HCEC 1CT (cell line): Measurements from ENCODE around the gene RSBN1.
A peak's percentile ranks its signal among the peaks of the same experiment; 100 is the strongest.
"Not testable (repeated sequence)": the region's sequence is repeated elsewhere in the genome, so short reads cannot be mapped to it uniquely, and the experiment has no call there.

ENCODE experiments used
- DNase-seq: peaks from one replicate; pipeline ENCODE4 v3.0.0-alpha.2; 2017

Gene RSBN1

DNA sequence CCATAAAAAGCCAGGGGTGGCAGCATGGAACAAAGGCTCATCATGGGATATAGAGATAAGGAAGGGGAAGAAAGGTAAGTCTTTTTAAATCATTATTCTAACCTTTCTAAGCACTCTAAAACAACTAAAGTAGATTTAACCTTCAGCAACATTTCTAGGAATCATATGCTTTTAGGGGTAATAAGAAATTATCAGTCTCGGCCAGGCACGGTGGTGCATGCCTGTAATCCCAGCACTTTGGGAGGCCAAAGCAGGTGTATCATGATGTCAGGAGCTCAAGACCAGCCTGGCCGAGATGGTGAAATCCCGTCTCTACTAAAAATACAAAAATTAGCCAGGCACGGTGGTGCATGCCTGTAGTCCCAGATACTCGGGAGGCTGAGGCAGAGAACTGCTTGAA is 32.7 kb downstream of the RSBN1 start:
- no peak for DNase-seq

- DNase-seq: no peak
These were observed 34.7 kb downstream of the RSBN1 start for GRCh38 chr1:113777561-113777960.

DNA sequence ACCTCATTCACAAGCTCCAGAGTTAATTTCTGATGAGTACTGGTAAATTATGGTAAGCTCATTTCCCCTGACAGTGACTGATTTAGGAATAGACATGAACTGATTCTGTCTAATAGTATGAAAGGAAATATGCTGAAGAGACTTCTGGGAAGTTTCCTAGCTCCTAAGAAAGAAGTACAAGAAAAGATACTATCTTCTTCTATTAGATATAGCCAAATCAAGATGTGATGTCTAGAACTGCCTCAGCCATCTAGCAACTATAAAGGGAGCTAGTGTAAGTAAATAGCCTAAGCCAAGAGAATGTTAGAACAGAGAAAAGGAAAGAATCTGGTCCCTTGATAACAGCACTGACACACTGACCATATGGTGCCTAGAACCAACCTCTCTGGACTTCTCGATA is 42.2 kb downstream of the RSBN1 start:
- DNase-seq: no peak

DNA sequence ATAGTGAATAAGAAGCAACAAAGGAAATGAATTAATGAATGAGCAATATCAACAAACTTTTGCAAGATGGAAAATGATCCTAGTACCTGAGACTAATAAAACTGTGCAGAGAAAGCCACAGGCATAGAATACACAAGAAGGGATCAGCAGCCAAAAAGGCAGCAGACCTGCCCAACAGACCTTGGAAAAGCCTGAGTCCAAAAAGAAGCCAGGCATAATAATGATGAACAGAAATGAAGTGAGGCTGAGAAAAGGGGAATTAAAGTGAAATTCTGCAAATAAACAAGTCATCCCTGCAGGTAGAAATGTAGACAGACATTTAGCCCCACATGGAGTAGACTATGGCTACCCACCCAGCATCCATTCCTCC is 42.7 kb downstream of the RSBN1 start:
- DNase-seq: no peak

DNA sequence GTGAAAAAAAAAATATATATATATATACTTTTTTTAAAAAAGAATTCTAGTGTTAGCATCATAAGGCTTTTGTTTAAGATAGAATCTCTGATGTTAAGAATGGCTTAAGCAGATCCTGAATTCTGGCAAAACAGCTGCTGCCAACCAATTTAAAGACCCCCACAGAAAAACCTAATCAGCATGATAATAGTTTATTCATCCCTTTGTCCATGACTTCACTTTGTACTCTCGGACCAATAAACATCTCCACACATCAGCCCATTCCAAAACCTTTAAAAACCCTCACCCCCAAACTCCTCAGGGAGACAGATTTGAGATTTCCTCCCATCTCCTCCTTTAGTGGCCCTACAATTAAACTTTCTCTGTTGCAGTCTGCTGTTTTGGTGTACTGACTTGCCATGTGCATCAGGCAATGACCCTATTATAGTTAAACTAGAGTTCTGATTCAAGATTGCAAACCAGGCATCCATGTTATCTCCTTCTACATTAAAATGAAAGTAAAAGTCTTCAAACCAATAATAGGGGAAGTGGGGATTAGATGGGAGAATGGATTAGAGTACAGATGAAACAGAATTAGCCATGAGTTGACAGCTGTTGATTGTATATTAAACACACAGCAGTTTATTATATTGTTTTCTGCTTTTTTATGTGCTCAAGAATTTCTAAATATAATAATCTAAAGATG is 43.2 kb downstream of the RSBN1 start:
- no peak for DNase-seq

GRCh38 chr1:113765306-113766230 is 46.7 kb downstream of the RSBN1 start:
- DNase-seq: no peak

- DNase-seq: no peak
These were observed 48.6 kb downstream of the RSBN1 start for GRCh38 chr1:113763661-113764060.

- DNase-seq: no peak
These were observed 50.3 kb downstream of the RSBN1 start for GRCh38 chr1:113761937-113762336.

DNA sequence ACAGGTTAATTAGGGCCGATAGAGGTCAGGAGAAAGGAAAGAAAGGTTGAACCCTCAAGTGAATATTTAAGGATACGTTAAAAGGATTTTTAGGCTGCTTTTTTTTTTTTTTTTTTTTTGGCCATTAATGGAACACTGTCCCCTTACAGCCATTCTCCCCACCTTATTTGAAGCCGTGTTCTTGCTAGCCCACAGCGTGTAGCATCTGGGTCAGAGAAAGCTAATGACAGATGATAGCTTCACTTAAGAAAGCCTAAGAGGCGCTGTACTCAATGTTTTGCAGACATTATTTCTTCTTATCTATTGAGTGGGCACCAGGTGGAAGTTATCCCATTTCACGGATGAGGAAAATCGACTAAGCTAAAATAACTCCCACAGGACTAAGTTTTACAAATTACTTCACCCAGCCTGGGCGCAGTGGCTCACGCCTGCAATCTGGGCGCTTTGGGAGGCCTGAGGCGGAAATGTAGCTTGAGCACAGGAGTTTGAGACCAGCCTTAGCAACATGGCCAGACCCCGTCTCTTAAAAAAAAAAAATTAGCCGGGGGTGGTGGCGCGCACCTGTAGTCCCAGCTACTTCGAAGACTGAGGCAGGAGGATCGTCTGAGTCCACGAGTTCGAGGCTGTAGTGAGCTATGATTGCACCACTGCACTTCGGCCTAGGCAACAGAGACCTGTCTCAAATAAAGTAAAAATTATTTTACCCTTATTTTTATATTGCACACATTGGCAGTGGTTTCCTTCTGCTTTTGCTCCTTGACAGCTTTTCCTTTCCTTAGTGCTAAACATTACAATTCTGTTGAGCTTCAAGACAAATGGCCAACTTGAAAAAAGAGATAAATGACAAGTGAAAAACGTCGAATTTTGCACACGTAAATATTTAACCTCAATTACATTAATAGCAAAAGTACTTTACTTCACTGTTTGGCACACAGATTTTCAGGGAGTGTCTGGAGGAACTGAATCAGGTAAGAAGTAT is 51.9 kb downstream of the RSBN1 start:
- no peak for DNase-seq

DNA sequence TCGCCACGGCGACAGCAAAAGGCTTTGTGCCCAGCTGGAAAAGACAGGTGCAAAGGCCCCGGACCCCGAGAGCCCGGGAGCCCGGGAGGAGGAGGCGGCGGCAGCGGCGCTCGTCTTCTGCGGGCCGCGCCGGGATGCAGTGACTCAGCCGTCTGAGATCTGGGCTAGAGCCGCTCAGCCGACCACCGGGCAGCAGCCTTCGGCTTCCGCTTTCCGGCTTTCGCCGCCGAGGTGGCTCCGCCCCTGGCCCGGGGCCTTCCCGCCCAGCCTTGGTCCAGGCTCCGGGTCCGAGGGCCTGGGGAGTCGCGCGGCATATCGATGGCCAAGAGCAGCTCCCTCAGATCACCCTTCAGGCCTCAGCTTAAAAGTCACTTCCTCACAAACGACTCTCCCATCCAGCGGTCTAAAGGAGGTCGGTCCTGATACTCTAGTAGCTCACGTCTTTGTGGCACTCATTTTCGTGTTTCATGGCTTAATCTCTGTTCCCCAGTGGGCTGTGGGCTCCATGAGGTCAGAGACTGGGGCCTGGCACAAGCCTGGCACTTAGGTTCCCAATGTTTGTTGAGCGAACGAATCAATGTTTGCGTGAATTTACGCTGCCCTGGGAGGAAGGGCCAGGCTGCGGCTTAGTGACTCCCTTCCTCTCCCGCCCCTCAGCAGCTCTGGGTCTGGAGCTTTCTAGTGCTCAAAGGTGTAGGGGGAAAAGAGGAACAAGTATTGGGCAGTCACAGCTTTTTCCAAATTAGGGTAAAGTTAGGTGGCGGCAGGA is 52.8 kb downstream of the RSBN1 start, which contains the start of gene PHTF1:
Gene PHTF1, minus strand, starts transcription at position 154 of the 769 bp plus-strand sequence. CDS start 783 bp downstream, outside the sequence.
- DNase-seq: peak; percentile 88

- peak; percentile 59 for DNase-seq
These were observed 53.5 kb downstream of the RSBN1 start for GRCh38 chr1:113758631-113759332.

DNA sequence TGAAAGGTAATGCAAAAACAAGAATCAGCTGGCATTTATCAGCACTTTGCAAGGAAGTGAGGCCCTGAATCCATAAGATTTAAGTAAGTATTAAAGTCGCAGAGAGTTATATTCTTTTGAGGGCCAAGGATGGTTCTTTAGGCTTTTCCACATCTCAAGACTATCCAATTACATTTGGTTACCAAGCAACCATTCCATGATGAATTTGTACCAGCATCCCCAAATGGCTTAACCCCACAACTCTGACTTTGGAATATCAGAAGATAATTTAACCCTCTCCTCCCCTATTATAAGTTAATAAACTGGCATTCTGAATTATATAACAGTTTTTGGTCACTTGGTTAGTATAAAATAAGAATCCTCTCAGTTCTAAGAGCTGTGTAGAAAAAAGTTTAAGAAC is 55.8 kb downstream of the RSBN1 start:
- no peak for DNase-seq

DNA sequence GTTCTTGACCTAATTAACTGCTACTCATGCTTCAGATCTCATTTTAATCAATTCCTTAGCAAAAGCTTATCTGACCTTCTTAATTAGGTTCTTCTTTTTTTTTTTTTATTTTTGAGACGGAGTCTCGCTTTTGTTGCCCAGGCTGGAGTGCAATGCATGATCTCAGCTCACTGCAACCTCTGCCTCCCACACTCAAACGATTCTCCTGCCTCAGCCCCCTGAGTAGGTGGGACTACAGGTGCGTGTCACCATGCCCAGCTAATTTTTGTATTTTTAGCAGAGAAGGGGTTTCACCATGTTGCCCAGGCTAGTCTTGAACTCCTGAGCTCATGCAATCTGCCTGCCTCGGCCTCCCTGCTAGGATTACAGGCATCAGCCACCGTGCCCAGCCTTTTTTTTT is 58.9 kb downstream of the RSBN1 start:
- DNase-seq: not testable (repeated sequence)

DNA sequence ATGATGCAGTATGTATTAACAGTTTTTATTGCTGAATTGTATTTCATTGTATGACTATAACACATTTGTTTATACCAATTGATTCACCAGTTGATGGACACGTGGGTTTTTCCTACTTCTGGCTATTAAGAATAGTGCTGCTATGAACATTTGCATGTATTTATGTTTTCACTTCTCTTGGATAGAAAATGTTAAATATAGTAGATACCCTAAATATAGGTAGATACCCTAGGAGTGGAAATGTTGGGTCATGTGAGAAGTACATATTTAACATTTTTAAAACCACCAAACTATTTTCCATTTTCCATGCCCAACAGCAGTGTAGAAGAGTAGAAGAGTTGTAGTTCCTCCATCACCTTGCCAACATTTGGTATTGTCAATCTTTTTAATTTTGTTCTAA is 60.8 kb downstream of the RSBN1 start:
- no peak for DNase-seq

DNA sequence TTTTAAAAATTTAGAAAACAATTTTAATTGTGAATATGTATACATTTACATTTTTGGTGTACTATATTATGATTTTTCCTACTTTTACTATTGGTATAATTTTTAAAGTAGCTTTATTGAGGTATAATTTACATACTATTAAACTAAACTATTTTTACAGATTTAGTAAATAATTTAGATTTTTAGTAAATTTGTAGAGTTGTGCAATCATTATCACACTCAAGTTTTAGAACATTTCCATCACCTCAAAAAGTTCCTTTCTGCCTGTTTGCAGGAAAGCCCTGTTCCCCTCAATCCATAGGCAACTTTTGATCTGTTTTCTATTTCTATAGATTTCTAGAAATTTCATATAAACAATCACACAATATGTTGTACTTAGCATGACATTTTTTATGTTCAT is 61.2 kb downstream of the RSBN1 start:
- no peak for DNase-seq

- no peak for DNase-seq
These were observed 62.9 kb downstream of the RSBN1 start for GRCh38 chr1:113749402-113749801.

- DNase-seq: peak; percentile 36
These were observed 64.9 kb downstream of the RSBN1 start for GRCh38 chr1:113747376-113747775.

DNA sequence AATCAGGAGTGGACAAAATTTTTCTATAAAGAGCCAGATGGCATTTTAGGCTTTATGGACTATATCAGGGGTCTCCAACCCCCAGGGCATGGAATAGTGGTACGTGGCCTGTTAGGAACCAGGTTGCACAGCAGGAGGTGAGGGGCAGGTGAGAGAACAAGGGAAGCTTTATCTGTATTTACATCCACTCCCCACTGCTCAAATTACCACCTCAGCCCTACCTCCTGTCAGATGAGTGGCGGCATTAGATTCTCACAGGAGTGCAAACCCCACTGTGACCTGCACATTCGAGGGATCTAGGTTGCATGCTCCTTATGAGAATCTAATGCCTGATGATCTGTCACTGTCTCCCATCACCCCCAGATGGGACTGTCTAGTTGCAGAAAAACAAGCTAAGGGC is 66.9 kb downstream of the RSBN1 start:
- DNase-seq: no peak

GRCh38 chr1:113744114-113744513 is 68.2 kb downstream of the RSBN1 start:
- DNase-seq: no peak

DNA sequence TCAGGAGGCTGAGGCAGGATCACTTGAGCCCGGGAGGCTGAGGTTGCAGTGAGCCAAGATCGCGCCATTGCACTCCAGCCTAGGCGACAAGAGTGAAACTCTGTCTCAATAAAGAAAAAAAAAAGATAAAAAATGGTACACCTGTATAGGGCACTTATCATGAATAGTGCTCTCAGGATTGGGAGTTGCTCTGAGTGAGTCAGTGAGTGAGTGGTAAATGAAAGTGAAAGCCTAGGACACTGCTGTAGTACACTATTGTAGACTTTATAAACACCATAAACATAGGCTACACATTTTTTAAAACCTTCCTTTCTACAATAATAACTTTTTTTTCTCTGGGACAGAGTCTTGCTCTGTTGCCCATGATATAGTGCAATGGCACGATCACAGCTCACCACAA is 69.8 kb downstream of the RSBN1 start:
- no peak for DNase-seq

DNA sequence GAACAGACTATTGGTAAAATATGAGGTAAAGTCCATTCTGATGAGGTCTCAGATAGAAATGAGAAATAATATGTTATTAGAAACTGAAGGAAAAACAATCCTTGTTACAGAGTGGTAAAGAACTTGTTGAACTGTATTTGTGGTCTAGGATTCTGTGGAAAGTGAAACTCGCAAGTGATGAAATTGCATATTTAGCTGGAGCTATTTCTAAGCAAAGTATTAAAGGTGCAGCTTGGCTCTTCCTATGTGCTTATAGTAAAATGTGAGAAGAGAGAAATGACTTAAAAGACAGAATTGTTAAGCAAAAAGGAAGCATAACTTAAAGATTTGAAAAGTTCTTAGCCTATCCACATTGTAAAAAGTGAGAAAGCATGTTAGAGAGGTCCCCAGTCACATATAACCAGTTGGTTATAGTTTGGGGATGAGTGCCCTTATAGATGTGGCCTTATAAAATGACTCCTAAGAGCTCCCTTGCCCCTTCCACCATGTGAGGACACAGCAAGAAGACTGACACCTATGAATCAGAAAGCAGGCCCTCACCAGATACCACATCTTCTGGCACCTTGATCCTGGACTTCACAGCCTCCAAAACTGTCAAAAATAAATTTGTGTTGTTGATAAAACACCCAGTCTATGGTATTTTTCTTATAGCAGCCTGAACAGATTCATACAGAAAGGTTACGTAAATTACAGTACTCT is 77.8 kb downstream of the RSBN1 start:
- DNase-seq: no peak
